Neural progenitor cell (in vitro differentiated cells): Measurements from ENCODE around the gene NUP54.

ENCODE experiments used
- CTCF ChIP-seq: fragments of 200-600 bp; sonication (generic); IDR thresholded peaks from 2 replicates; pipeline ENCODE4 v1.5.1; 2017; ENCODE audit warnings: antibody characterized with exemption, mild to moderate bottlenecking
- EZH2 ChIP-seq: fragments of 200-600 bp; sonication (generic); IDR thresholded peaks from 2 replicates; pipeline ENCODE4 v1.6.1; 2017; ENCODE audit warnings: antibody characterized with exemption, mild to moderate bottlenecking, moderate library complexity
- EZH2phosphoT487 ChIP-seq: fragments of 200-600 bp; sonication (generic); IDR thresholded peaks from 2 replicates; pipeline ENCODE4 v1.6.1; 2017; ENCODE audit warnings: antibody characterized with exemption

- TF ChIP-seq EZH2phosphoT487 (no peak), CTCF (no peak), EZH2 (no peak)
Observed at GRCh38 chr4:76106442-76106841, 41.8 kb downstream of the NUP54 start.
